HG02642 (cell line): Measurements from ENCODE around the gene FCHO1.
"Not testable (repeated sequence)": the region's sequence is repeated elsewhere in the genome, so short reads cannot be mapped to it uniquely, and the experiment has no call there.

ENCODE experiments used
- ATAC-seq: cut with Tn5 transposase; IDR thresholded peaks from one replicate; pipeline ENCODE4 v1.9.1; 2021; ENCODE audit warnings: mild to moderate bottlenecking; ENCODE audit not compliant: unreplicated experiment, poor library complexity

The FCHO1 gene

DNA sequence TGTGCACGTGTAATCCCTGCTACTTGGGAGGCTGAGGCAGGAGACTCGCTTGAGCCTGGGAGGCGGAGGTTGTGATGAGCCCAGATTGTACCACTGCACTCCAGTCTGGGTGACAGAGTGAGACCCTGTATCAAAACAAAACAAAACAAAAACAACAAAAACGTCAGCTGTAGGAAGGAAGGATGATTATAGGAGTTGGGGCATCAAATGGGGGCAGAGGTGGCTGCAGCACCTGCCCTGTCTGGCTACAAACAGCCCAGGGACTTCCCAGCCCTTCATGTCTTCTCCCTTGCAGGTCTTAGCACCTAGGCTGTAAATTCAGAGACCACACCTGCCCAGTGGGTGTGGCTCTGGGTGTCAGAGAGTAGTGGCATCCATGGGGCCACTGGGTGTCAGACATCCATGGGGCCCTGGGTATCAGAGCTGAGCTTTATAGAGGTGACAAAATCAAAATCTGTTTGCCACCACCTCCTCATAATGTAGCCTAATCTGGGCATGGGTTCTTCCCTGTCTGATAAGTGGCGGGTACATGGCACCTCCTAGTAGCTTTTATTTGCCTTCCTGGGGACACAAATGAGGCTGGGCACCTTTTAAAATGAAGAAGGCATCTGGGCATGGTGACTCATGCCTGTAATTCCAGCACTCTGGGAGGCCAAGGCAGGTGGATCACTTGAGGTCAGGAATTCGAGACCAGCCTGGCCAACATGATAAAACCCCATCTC lies 38.9 kb downstream of the FCHO1 start:
- ATAC-seq, result no peak

DNA sequence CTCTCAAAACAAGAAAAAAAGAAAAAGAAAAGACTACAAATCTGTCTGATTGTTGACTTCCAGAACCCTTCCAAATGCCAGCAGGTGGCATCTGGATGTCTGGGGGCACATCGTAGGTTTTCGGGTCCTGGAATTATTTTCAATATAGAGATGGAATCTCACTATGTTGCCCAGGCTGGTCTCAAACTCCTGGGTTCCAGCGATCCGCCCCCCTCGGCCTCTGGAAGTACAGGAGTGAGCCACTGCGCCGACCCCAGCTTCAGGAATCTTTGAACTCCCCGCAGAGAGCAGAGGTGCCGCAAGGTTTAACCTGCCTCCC lies 43.1 kb downstream of the FCHO1 start:
- no peak for ATAC-seq

DNA sequence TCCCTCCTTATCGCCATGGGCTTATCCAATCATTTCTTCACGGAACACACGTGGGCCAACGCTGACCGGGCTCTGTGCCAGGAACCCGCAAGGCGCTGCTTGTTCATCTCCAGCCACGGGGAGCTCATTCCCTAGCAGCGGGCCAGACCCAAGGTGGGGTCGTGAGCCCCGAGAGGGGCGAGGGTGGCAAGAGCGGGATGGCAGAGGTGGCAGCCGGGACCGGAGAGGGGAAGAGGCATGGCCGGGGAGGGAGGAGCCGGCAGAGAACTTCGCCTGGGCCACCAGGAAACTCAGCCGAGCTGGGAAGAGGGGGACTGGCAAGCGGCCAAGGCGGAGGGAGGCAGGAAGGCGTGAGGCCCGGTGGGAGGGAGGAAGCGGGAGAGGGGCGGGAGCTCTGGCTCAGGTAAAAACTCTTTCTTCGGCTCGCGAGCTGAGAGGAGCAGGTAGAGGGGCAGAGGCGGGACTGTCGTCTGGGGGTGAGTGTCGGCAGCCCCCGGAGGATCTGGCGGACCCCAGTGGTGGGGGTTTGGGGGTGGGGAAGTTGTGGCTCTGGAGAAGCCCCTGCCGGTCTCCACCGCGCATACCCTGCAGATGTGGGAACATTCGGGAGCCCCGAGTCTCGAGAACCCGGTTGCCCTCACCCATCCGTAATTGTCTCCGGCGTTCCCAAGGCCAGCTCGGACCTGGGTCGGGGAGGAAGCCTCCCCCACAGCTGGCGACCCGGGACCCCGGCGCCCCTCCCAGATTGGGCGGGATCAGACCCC lies 43.6 kb downstream of the FCHO1 start, which contains the start of gene B3GNT3:
TSS of gene B3GNT3 (plus strand) at position 408 of the 764 bp plus-strand sequence. CDS start 12,670 bp downstream, outside the sequence.
- no peak for ATAC-seq

DNA sequence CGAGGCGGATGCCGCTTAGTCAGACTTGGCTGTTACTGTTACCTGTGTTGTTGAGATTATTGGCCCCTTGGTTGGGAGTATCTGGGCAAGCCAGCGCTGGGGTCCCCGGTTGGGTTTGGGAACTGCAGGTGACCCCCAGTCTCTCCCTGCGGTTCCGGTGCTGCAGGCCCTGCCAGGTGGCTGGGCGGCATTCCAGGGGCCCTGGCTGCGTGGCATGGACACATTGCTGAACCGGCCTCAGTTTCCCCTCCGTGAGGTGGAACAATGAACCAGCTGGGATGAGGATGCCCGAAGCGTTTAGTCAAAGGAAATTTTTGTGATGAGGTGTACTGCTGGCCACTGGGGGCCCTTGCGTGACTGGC lies 44.2 kb downstream of the FCHO1 start:
- no peak for ATAC-seq

DNA sequence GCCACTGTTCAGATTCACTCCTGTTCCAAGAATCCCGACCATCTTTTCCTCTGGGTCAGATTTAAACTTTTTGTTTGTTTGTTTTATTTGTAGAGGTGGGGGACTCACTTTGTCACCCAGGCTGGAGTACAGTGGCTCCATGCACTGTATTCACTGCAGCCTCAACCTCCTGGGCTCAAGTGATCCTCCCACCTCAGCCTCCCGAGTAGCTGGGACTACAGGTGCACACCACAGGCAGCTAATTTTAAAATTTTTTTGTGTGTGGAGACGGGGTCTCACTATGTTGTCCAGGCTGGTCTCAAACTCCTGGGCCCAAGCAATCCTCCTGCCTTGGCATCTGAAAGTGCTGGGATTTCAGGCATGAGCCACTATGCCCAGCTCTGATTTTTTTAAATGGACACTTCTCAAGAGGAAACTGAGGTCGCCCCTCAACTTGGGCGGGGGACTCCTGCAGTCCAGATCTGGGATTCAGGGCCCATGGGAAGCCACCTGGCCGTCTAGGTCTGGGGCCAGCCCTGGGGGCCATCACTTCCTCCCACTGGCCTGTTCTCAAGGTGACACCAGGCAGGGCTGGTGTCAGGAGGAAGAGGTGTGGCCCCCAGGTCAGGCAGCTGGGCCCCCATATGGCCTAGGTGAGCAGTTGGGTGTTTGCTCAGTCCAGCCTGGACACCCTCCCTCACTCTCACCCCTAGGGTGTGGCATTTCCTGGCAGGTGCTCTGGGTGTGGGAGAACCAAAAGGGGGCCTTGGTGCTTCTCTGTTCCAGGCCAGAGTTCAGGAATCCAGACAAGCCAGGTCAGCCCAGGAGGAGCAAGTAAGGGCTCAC lies 44.9 kb downstream of the FCHO1 start:
- no peak for ATAC-seq

DNA sequence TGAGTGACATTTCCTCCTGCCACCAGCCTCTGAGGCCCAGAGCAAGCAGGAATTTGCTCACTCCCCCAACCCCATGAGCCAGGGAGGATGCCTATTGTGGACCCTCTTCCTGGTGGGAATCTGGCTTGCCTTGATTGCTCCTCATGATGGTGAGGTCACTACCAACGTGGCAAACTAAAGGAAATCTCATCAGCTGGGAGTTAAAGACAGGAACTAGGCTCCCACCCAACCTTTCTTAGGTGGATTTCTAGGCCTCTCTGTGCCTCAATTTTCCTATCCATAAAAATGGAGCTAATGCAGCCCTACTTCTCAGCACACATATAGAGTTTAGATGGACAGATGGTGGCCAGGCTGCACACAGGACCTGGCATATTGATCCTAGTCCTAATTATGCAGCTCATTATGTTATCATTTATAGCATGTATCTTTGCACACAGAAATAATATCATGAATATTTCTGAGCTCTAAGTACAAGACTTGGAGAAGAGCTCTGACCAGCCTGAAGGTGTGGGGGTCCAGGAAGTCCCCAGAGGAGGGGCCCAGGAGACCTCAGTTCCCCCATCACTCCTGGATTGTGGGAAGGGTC lies 45.7 kb downstream of the FCHO1 start:
- ATAC-seq, result no peak

DNA sequence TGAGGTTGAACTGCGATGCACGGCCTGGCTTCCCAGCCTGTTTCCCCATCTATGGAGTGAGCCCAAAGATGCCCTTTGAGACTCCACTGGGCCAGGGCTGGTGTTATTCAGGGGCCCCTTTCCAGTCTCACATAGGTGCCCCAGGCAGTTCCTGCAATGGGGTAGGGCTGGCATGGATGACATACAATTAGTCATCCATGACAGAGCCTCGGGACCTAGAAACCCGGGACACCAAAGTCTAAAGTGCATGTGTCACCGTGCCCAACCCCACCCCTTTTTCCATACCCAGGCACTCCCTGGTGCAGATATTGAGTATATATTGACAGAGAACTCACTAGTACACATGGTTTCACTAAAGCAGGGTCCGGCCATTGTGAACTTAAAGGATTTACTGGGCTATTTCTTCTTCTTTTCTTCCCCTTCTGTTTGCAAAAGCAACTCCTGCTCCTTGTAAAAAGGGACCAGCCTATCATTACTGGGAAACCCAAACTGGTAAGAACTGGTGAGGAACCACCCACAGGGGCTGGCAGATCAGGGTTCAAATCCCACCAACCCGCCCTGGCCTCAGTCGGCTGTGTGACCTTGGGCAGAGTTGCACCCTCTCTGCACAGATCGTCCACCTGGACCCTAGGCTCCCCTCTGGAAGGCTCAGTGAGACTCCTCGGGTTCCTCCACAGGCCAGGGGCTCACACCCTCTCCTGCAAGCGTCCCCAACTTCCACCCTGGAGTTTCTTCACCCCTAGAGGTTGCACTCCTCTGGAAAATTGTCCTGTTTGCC lies 46.3 kb downstream of the FCHO1 start:
- ATAC-seq, result no peak

DNA sequence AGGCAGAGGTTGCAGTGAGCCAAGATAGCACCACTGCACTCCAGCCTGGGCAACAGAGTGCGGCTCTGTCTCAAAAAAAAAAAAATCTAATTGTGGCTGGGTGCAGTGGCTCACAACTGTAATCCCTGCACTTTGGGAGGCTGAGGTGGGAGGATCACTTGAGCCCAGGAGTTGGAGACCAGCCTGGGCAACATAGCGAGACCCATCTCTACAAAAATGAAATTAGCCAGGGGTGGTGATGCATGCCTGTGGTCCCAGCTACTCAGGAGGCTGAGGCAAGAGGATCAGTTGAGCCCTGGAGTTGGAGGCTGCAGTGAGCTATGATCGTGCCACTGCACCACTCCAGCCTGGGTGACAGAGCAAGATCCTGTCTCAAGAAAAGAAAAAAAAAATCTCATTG lies 47.3 kb downstream of the FCHO1 start:
- ATAC-seq, result not testable (repeated sequence)

DNA sequence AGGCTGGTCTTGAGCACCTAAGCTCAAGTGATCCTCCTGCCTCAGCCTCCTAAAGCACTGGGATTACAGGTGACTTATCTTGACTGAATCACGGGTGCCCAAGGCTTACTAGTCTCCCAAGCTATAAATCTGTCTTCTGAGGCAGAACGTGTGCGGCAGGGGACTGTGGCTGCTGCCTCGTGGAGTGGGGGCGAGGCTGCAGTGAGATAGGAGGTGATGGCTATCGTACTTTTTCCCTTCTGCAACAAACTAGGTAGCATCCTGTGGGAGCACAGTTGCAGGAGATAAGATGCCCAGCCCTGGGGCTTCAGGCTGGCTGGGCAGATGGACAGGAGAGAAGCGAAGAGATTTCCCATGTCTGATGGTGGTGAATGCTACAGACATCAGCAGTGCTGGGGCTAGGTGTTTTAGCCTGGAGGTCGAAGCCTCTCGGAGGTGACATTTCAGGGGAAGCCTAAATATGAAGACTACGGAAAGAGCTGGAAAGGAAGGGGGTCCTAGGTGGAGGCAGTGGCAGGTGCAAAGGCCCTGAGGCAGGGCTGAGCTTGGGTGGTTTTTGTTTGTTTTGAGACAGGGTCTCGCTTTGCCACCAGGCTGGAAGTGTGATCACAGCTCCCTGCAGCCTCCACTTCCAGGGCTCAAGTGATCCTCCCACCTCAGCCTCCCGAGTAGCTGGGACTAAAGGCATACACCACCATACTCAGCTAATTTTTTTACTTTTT lies 51.0 kb downstream of the FCHO1 start:
- ATAC-seq, result no peak

DNA sequence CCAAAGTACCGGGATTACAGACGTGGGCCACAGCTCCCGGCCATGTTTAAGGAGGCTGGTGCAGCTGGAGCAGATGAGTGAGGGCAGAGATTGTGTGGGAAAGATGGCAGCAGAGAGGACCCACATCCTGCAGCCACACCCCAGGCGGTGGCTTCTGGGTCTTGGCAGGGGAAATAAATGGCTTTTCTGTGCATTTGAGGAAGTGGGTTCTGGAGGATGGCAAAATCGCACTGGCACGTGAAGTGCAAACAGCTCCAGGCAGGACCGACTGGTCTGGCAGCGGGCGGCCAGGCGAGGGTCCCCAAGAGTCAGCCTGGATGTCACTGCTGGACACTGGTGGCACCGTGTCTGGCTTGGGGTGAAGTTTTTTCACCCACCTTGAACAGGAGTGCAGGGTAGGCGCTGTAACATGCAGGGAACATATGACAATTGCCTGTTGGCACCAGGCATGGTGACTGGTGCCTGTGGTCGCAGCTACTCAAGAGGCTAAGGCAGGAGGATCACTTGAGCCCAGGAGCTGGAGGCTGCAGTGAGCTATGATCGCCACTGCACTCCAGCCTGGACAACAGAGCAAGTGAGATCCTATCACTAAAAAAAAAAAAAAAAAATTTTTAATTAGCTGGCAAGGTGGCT lies 52.1 kb downstream of the FCHO1 start:
- no peak for ATAC-seq

DNA sequence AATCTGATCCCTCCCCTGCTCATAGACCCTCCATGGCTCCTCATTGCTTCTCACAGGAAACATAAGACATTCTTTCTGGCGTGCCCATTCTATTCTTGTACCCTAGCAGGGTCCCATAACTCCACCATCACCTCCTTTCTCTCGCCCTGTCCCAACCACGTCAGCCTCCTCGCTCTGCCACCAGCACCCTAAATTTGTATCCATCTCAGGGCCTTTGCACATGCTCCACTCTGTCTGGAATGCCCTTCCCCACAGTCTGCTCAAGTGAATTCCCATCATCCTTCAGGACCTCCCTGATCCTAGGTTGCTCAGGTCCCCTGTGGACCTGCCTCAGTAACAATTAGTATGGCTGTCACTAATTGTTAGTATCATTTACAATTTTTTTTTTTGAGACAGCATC lies 54.1 kb downstream of the FCHO1 start:
- ATAC-seq, result no peak

DNA sequence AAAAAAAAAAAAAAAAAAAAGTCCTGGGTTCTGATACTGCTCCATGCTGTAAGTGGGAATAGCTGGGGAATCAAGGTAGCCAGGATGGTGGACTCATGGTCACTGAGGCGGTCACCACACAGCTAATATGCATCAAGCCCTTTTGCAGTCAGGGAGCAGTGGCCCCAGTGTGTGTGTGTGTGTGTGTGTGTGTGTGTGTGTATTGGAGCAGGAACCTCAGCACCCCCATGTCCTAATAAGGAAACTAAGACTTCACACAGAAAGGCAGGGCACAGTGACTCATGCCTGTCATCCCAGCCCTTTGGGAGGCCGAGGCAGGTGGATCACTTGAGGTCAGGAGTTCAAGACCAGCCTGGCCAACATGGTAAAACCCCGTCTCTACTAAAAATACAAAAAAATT lies 55.7 kb downstream of the FCHO1 start:
- no peak for ATAC-seq

DNA sequence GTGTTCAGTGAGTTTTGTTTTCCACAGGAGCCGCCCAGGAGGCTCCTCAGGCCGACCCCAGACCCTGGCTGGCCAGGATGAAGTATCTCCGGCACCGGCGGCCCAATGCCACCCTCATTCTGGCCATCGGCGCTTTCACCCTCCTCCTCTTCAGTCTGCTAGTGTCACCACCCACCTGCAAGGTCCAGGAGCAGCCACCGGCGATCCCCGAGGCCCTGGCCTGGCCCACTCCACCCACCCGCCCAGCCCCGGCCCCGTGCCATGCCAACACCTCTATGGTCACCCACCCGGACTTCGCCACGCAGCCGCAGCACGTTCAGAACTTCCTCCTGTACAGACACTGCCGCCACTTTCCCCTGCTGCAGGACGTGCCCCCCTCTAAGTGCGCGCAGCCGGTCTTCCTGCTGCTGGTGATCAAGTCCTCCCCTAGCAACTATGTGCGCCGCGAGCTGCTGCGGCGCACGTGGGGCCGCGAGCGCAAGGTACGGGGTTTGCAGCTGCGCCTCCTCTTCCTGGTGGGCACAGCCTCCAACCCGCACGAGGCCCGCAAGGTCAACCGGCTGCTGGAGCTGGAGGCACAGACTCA lies 56.5 kb downstream of the FCHO1 start:
- no peak for ATAC-seq

DNA sequence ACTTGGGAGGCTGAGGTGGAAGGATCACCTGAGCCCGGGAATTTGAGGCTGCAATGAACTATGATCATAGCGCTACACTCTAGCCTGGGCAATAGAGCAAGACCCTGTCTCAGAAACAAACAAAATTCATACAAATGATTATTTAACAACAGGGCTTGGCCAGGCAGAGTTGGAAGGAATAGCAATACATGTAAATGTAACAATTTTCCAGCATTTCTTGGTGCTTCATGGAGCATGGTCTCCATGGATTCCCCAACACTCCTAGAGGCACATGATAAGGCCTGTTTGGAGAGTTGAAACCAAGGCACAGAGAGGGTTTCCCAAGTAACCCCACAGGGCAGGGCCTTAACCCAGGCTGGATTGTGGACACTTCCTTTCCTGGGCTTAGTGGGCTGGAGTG lies 59.8 kb downstream of the FCHO1 start:
- ATAC-seq, result no peak

DNA sequence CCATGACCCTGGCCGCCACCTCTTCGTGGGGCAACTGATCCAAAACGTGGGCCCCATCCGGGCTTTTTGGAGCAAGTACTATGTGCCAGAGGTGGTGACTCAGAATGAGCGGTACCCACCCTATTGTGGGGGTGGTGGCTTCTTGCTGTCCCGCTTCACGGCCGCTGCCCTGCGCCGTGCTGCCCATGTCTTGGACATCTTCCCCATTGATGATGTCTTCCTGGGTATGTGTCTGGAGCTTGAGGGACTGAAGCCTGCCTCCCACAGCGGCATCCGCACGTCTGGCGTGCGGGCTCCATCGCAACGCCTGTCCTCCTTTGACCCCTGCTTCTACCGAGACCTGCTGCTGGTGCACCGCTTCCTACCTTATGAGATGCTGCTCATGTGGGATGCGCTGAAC lies 60.4 kb downstream of the FCHO1 start:
- ATAC-seq, result no peak

DNA sequence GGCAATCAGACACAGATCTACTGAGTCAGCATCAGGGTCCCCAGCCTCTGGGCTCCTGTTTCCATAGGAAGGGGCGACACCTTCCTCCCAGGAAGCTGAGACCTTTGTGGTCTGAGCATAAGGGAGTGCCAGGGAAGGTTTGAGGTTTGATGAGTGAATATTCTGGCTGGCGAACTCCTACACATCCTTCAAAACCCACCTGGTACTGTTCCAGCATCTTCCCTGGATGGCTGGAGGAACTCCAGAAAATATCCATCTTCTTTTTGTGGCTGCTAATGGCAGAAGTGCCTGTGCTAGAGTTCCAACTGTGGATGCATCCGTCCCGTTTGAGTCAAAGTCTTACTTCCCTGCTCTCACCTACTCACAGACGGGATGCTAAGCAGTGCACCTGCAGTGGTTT lies 60.8 kb downstream of the FCHO1 start:
- ATAC-seq, result no peak

DNA sequence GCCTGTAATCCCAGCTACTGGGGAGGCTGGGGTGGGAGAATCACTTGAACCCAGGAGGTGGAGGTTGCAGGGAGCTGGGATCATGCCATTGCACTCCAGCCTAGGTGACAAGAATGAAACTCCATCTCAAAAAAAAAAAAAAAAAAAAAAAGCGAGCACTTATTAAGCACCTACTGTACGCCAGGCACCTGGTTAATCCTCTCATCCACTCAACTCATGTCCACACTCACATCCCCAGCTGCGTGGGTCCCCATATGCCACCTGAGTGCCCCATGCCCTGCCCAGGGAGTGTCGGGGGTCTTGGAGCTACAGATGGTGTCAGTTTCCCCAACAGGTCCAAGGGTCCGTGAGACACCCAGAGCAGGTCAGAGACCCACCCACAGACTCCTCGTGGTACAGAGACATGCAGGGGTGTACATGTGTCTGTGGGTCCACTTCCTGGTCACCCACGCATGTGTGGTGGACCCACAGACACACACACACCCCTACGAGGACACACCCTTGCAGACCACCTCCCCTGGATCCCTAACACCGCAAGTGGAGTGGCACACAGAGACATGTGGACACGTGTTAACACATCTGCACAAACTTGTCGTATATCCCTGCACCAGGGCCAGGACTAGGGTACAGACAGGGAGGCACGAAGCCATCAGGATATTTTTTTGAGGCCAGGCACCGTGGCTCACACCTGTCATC lies 66.5 kb downstream of the FCHO1 start:
- ATAC-seq, result no peak

DNA sequence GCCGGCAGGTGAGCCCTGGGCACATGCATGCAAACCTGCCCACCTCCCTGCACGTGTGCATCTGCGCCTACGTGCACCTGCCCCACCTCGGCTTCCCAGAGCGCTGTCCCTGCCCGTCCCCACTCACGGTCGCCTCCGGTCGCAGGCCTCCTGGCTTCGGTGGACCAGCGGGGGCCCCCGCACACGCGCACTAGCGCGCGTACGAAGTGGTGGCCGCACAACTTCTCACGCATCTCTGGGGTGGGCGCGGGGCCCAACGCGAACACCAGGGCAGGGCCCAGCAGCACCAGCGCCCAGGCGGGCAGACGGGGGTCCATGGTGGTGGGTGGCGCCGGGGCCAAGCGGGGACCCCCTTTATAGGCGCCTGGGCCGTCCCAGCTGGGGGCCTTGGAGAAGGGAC lies 69.9 kb downstream of the FCHO1 start, which contains the start of gene INSL3:
TSS of gene INSL3 (minus strand) at position 330 of the 400 bp plus-strand sequence. CDS start at position 317, 13 bp downstream.
- ATAC-seq, result no peak
